ENCODE measurements around the gene GRIN2A.

GRCh38 chr16:9823510-9823909, 358.7 kb downstream of the GRIN2A start:
- TF ChIP-seq ZNF274 (IDR thresholded peaks at IDR 0.05; ENCODE audit: low read depth, low read length): no peak
- TF ChIP-seq YY1 (IDR thresholded peaks at IDR 0.05; ENCODE audit: insufficient read depth, insufficient read length): no peak
- TF ChIP-seq SUZ12 (IDR thresholded peaks at IDR 0.05; ENCODE audit: extremely low read depth, insufficient read depth, insufficient read length): no peak

Data from NT2/D1 (cell line).